IMR-90 (cell line): ENCODE results near the gene PRMT1. TPM values are rescaled to one million over a fixed set of nuclear protein-coding genes. Genes with fewer than 3 reads are reported as not detected.

Experiments used
- ATAC-seq: fragments of 200-7000 bp; cut with Tn5 transposase; 2 replicates; pipeline ENCODE4 v1.9.1; 2020; ENCODE audit warnings: low read depth, mild to moderate bottlenecking, moderate library complexity
- BruUV-seq: library from RNA; stranded (reverse); fragments of 400-500 nt; replicated peaks from 2 replicates; lab custom pipeline; 2021; lab: Mats Ljungman, UMichigan
- CTCF ChIA-PET: fragments of 300-600 bp; formaldehyde crosslinking; extraction: SDS; loops from one replicate; lab custom pipeline; 2021; ENCODE audit warnings: antibody characterized with exemption; lab: Yijun Ruan, JAX
- POLR2A ChIA-PET: fragments of 300-600 bp; sonication (Branson Sonifier 250); formaldehyde crosslinking; loops from one replicate; lab custom pipeline; 2022; ENCODE audit warnings: antibody characterized with exemption; ENCODE audit not compliant: unreplicated experiment; lab: Charles Lee
- DNase-seq: peaks from one replicate; pipeline ENCODE4 v3.0.0; 2013
- H2AFZ ChIP-seq: replicated peaks from 2 replicates; pipeline ENCODE3; 2013; ENCODE audit warnings: low read length, mild to moderate bottlenecking; ENCODE audit not compliant: poor library complexity
- H2AK5ac ChIP-seq: 2 replicates; pipeline ENCODE4 v1.6.1; 2013; ENCODE audit warnings: low read depth, low read length, inconsistent platforms
- H2AK9ac ChIP-seq: replicated peaks from 2 replicates; pipeline ENCODE3; 2013; ENCODE audit warnings: mild to moderate bottlenecking, low read depth, low read length, moderate library complexity; ENCODE audit not compliant: poor library complexity
- H2BK120ac ChIP-seq: 2 replicates; pipeline ENCODE4 v1.6.1; 2013; ENCODE audit warnings: low read depth, low read length, inconsistent platforms
- H2BK15ac ChIP-seq: 3 replicates; pipeline ENCODE4 v1.6.1; 2013; ENCODE audit warnings: low read depth, low read length, inconsistent platforms
- H2BK20ac ChIP-seq: 2 replicates; pipeline ENCODE4 v1.6.1; 2013; ENCODE audit warnings: low read depth, mild to moderate bottlenecking, inconsistent platforms, low read length, moderate library complexity
- H2BK5ac ChIP-seq: 2 replicates; pipeline ENCODE4 v1.6.1; 2013; ENCODE audit warnings: mild to moderate bottlenecking, low read depth, low read length, inconsistent platforms; ENCODE audit not compliant: poor library complexity, severe bottlenecking
- H3K14ac ChIP-seq: replicated peaks from 2 replicates; pipeline ENCODE4 v1.6.1; 2013; ENCODE audit warnings: low read depth, low read length, inconsistent platforms
- H3K18ac ChIP-seq: 2 replicates; pipeline ENCODE4 v1.6.1; 2013; ENCODE audit warnings: low read depth, low read length, control low read depth
- H3K23ac ChIP-seq: 2 replicates; pipeline ENCODE4 v1.6.1; 2013; ENCODE audit warnings: low read depth, low read length, inconsistent platforms
- H3K27ac ChIP-seq: 2 replicates; pipeline ENCODE4 v1.5.1; 2013; ENCODE audit warnings: mild to moderate bottlenecking, control low read depth, low read length; ENCODE audit not compliant: insufficient read depth
- H3K27me3 ChIP-seq: 2 replicates; pipeline ENCODE4 v1.6.1; 2013; ENCODE audit warnings: low read length; ENCODE audit not compliant: control insufficient read depth, insufficient read depth
- H3K36me3 ChIP-seq: 2 replicates; pipeline ENCODE4 v1.6.1; 2013; ENCODE audit warnings: low read length, mixed read lengths; ENCODE audit not compliant: control insufficient read depth, insufficient read depth
- H3K4ac ChIP-seq: 2 replicates; pipeline ENCODE4 v1.6.1; 2013; ENCODE audit warnings: low read depth, low read length, inconsistent platforms
- H3K4me1 ChIP-seq: 2 replicates; pipeline ENCODE4 v1.6.1; 2013; ENCODE audit warnings: low read length, mixed read lengths; ENCODE audit not compliant: control insufficient read depth, insufficient read depth
- H3K4me2 ChIP-seq: 2 replicates; pipeline ENCODE4 v1.6.1; 2013; ENCODE audit warnings: low read depth, mild to moderate bottlenecking, control low read depth, low read length, moderate library complexity
- H3K4me3 ChIP-seq: 2 replicates; pipeline ENCODE4 v1.5.1; 2013; ENCODE audit warnings: low read depth, mild to moderate bottlenecking, control low read depth, low read length, moderate library complexity; ENCODE audit not compliant: insufficient read depth
- H3K56ac ChIP-seq: 2 replicates; pipeline ENCODE4 v1.6.1; 2013; ENCODE audit warnings: low read length, inconsistent platforms; ENCODE audit not compliant: insufficient read depth; ENCODE audit errors: extremely low read depth
- H3K79me1 ChIP-seq, 2 experiments: 2 replicates each; pipeline ENCODE4 v1.6.1; 2013; ENCODE audit warnings: low read length in 2 of 2, inconsistent platforms in 1 of 2, low read depth in 1 of 2
- H3K9ac ChIP-seq: 2 replicates; pipeline ENCODE4 v1.6.1; 2013; ENCODE audit warnings: low read depth, low read length, control low read depth
- H3K9me1 ChIP-seq: 2 replicates; pipeline ENCODE4 v1.6.1; 2013; ENCODE audit warnings: low read length, inconsistent platforms; ENCODE audit not compliant: insufficient read depth
- H3K9me3 ChIP-seq: 2 replicates; pipeline ENCODE4 v1.6.1; 2013; ENCODE audit warnings: low read length; ENCODE audit not compliant: control insufficient read depth, insufficient read depth
- H4K20me1 ChIP-seq: 2 replicates; pipeline ENCODE4 v1.6.1; 2013; ENCODE audit warnings: low read length, inconsistent platforms; ENCODE audit not compliant: insufficient read depth
- H4K5ac ChIP-seq: 2 replicates; pipeline ENCODE4 v1.6.1; 2013; ENCODE audit warnings: mild to moderate bottlenecking, low read depth, low read length, control low read depth
- H4K8ac ChIP-seq, 2 experiments: 2 replicates each; pipeline ENCODE4 v1.6.1; 2013; ENCODE audit warnings: low read depth in 2 of 2, low read length in 2 of 2, control low read depth in 1 of 2, inconsistent platforms in 1 of 2
- H4K91ac ChIP-seq: 2 replicates; pipeline ENCODE4 v1.6.1; 2013; ENCODE audit warnings: low read depth, low read length, inconsistent platforms; ENCODE audit not compliant: insufficient read depth
- BHLHE40 ChIP-seq: fragments of 150-350 bp; IDR thresholded peaks from 2 replicates; pipeline ENCODE4 v1.6.1; 2016; ENCODE audit warnings: mild to moderate bottlenecking, low read depth, low read length
- ELK1 ChIP-seq: fragments of 150-350 bp; IDR thresholded peaks from 2 replicates; pipeline ENCODE4 v1.6.1; 2016; ENCODE audit warnings: low read depth, mild to moderate bottlenecking, low read length, moderate library complexity, borderline replicate concordance
- NFE2L2 ChIP-seq: fragments of 150-350 bp; IDR thresholded peaks from 2 replicates; pipeline ENCODE4 v1.6.1; 2016; ENCODE audit warnings: low read depth, mild to moderate bottlenecking, low read length
- RCOR1 ChIP-seq: IDR thresholded peaks from 2 replicates; pipeline ENCODE4 v1.6.1; 2012; ENCODE audit warnings: mild to moderate bottlenecking, low read length, improper control_type of control experiment; ENCODE audit not compliant: insufficient replicate concordance
- SMC3 ChIP-seq: fragments of 150-350 bp; IDR thresholded peaks from 2 replicates; pipeline ENCODE4 v1.6.1; 2016; ENCODE audit warnings: low read depth, mild to moderate bottlenecking, antibody characterized with exemption, low read length, moderate library complexity
- USF2 ChIP-seq: fragments of 150-350 bp; IDR thresholded peaks from 2 replicates; pipeline ENCODE4 v1.6.1; 2017; ENCODE audit warnings: mild to moderate bottlenecking, antibody characterized with exemption, low read length, low read depth
- WGBS, 2 experiments: methylation state at CpG; one replicate each; pipeline versions ENCODE4 v1.1.5 to v1.1.7; 2013; ENCODE audit warnings: missing lambda C conversion rate in 2 of 2; ENCODE audit not compliant: insufficient read length in 1 of 2; ENCODE audit errors: extremely low coverage in 2 of 2; 5-methylcytosine and 5-hydroxymethylcytosine counted together
- dilution Hi-C: fragments of 300-500 bp; cut with HindIII; formaldehyde crosslinking; loops from one replicate; pipeline ENCODE4 v1.14.3; 2018; ENCODE audit warnings: low sequenced_read_pairs; ENCODE audit not compliant: unreplicated experiment
- in situ Hi-C: fragments of 300-500 bp; cut with MboI; formaldehyde crosslinking; loops from 3 replicates; pipeline ENCODE4 v1.14.3; 2019; ENCODE audit warnings: low sequenced_read_pairs, inconsistent platforms, mixed read lengths
- intact Hi-C: fragments of 100-400 bp; cut with micrococcal nuclease; formaldehyde crosslinking; loops from 2 replicates; pipeline ENCODE4 v1.10.0; 2022
- polyA plus RNA-seq, 3 experiments: library from polyadenylated mRNA; depleted of rRNA; stranded (reverse); fragments of >200 nt; gene quantifications; 2 replicates each; pipeline ENCODE4 v1.2.3, GENCODE V29; 2012; ENCODE audit warnings: low replicate concordance in 1 of 3
- total RNA-seq: library from RNA; depleted of rRNA; stranded (reverse); fragments of >200 nt; gene quantifications from 2 replicates; pipeline ENCODE4 v1.2.3, GENCODE V29; 2012

Gene PRMT1
- total and polyA plus RNA-seq, 2 of the 4 experiments (the other 2 are of a cell fraction): 497 to 840 TPM

GRCh38 chr19:49682274-49682673, 5.2 kb downstream of the PRMT1 start:
- Histone ChIP-seq H3K9me1 (peaks cover 3% of the 10 kb centered on the region; the same call in 1 of the 2 replicates), H3K9ac (no peak overlapping the region), H2AFZ (no peak overlapping the region), H2AK9ac (no peak overlapping the region), H3K14ac (no peak overlapping the region), H3K79me1 (peaks cover 19 to 70% of the 10 kb centered on the region in 2 experiments), H3K27me3 (no peaks in the 10 kb centered on the region), H3K18ac (no peak overlapping the region), H3K4me1 (peaks cover 13% of the 10 kb centered on the region), H2AK5ac (no peak overlapping the region), H4K8ac (no peak overlapping the region), H3K4ac (no peak overlapping the region), H3K23ac (no peak overlapping the region), H3K36me3 (peaks cover 41% of the 10 kb centered on the region), H3K4me3 (no peak overlapping the region), H4K5ac (no peak overlapping the region), H3K56ac (no peak overlapping the region), H2BK15ac (no peak overlapping the region), H3K9me3 (no peaks in the 10 kb centered on the region), H4K20me1 (peaks cover 59% of the 10 kb centered on the region), H3K4me2 (no peak overlapping the region), H2BK120ac (no peak overlapping the region), H2BK5ac (no peak overlapping the region), H3K27ac (no peak overlapping the region), H2BK20ac (no peak overlapping the region), H4K91ac (no peak overlapping the region)
- TF ChIP-seq BHLHE40 (no peak), RCOR1 (no peak), ELK1 (no peak), SMC3 (no peak), NFE2L2 (no peak), USF2 (no peak)
- DNase-seq: no peak
- dilution Hi-C loops: no loop called here
- intact Hi-C loops: loop anchor here (5.0 kb wide), 1 partner anchor 110 kb away; no protein-coding TSS in a partner anchor
- in situ Hi-C loops: loop anchor here (10.0 kb wide), 1 partner anchor 173 kb away; the partner anchor contains the start of gene PTOV1
- BruUV-seq: no TSS peak
- 100% methylated on average over 1 of the region's 8 CpGs; no CpG with 5 or more reads in 1 of the 2 experiments for WGBS, 2 experiments
- ATAC-seq: no peak
- ChIA-PET POLR2A (no interaction called here), CTCF (no interaction called here)
